Cardiac ventricle fibroblast (primary cell): ENCODE measurements around the gene NPTN. TPM values are rescaled to one million over a fixed set of nuclear protein-coding genes. Genes with fewer than 3 reads are reported as not detected.

Experiments used
- total RNA-seq: library from RNA; depleted of rRNA; stranded (reverse); fragments of >200 nt; gene quantifications from 2 replicates; pipeline ENCODE4 v1.2.3, GENCODE V29; 2015

Gene NPTN
- total RNA-seq: 76.4 and 82.1 TPM in 2 replicates

GRCh38 chr15:73633111-73633990 is at the start of gene NPTN:
NPTN (minus strand) TSS chr15:73633389; CDS start chr15:73633215, 174 bp downstream.

Other genes with a start within 250 kb of the NPTN start
- gene REC114, start 190.2 kb downstream of the NPTN start, total RNA-seq: not detected in 2 replicates
- gene CD276, start 51.0 kb upstream of the NPTN start, total RNA-seq: 84.5 and 88.8 TPM in 2 replicates
- 3.6 and 5.6 TPM in 2 replicates for gene INSYN1, start 120.0 kb upstream of the NPTN start, total RNA-seq
- not detected in 2 replicates for gene TBC1D21, start 240.2 kb upstream of the NPTN start, total RNA-seq